Epithelial cell of proximal tubule (primary cell): ENCODE data around the gene FTO. TPM values are rescaled to one million over a fixed set of nuclear protein-coding genes. Genes with fewer than 3 reads are reported as not detected.

Experiments
- DNase-seq: peaks from one replicate; pipeline ENCODE4 v3.0.0-alpha.2; 2011; ENCODE audit warnings: low read depth
- H3K4me3 ChIP-seq: 2 replicates; pipeline ENCODE4 v1.5.1; 2011; ENCODE audit warnings: low read depth, mild to moderate bottlenecking, low read length
- CTCF ChIP-seq: conservative IDR thresholded peaks from 2 replicates; pipeline ENCODE4 v1.5.1; 2012; ENCODE audit warnings: low read depth, mild to moderate bottlenecking, low read length
- total RNA-seq: library from RNA; depleted of rRNA; stranded (reverse); fragments of >200 nt; gene quantifications from 2 replicates; pipeline ENCODE4 v1.2.3, GENCODE V29; 2015

The FTO gene
- total RNA-seq, 1 donor from 2014 or later = 62.7 TPM

GRCh38 chr16:54070789-54071343, 366.9 kb downstream of the FTO start:
- no peak overlapping the region for H3K4me3 ChIP-seq
- no peak for TF ChIP-seq CTCF
- DNase-seq = no peak

- TF ChIP-seq CTCF = no peak
- no peak overlapping the region for H3K4me3 ChIP-seq
- no peak for DNase-seq
Measured at GRCh38 chr16:54071514-54071913, 367.6 kb downstream of the FTO start.

- DNase-seq = no peak
- TF ChIP-seq CTCF = no peak
Measured at GRCh38 chr16:54072237-54072636, 368.3 kb downstream of the FTO start.

GRCh38 chr16:54073356-54073755, 369.4 kb downstream of the FTO start:
- DNase-seq = no peak
- no peak for TF ChIP-seq CTCF

More at GRCh38 chr16:54072237-54072636, 368.3 kb downstream of the FTO start:
- no peak overlapping the region for H3K4me3 ChIP-seq

GRCh38 chr16:54075446-54075845, 371.5 kb downstream of the FTO start:
- no peak overlapping the region for H3K4me3 ChIP-seq
- TF ChIP-seq CTCF = no peak
- DNase-seq = no peak

More at GRCh38 chr16:54073356-54073755, 369.4 kb downstream of the FTO start:
- H3K4me3 ChIP-seq = no peak overlapping the region

- no peak for DNase-seq
- no peak for TF ChIP-seq CTCF
- H3K4me3 ChIP-seq = no peak overlapping the region
Measured at GRCh38 chr16:54076006-54076504, 372.1 kb downstream of the FTO start.
